HUES6 (cell line): ENCODE measurements around the gene FOSL2.

Experiments used
- H3K27ac ChIP-seq: 2 replicates; pipeline ENCODE4 v1.7.0; 2013; ENCODE audit warnings: low read depth, mild to moderate bottlenecking, low read length, inconsistent platforms
- H3K27me3 ChIP-seq: 2 replicates; pipeline ENCODE4 v1.6.1; 2013; ENCODE audit warnings: low read length; ENCODE audit not compliant: control insufficient read depth, insufficient read depth
- H3K36me3 ChIP-seq: 2 replicates; pipeline ENCODE4 v1.6.1; 2013; ENCODE audit warnings: low read length; ENCODE audit not compliant: control insufficient read depth, insufficient read depth
- H3K4me1 ChIP-seq: 2 replicates; pipeline ENCODE4 v1.6.1; 2013; ENCODE audit warnings: low read length; ENCODE audit not compliant: control insufficient read depth, insufficient read depth
- H3K4me3 ChIP-seq: 2 replicates; pipeline ENCODE4 v1.5.1; 2013; ENCODE audit warnings: low read depth, low read length
- H3K9ac ChIP-seq: one replicate; pipeline ENCODE4 v1.6.1; 2013; ENCODE audit warnings: mild to moderate bottlenecking, low read length
- H3K9me3 ChIP-seq: 2 replicates; pipeline ENCODE4 v1.6.1; 2013; ENCODE audit warnings: low read depth, low read length; ENCODE audit not compliant: control insufficient read depth, insufficient read depth

Gene FOSL2

DNA sequence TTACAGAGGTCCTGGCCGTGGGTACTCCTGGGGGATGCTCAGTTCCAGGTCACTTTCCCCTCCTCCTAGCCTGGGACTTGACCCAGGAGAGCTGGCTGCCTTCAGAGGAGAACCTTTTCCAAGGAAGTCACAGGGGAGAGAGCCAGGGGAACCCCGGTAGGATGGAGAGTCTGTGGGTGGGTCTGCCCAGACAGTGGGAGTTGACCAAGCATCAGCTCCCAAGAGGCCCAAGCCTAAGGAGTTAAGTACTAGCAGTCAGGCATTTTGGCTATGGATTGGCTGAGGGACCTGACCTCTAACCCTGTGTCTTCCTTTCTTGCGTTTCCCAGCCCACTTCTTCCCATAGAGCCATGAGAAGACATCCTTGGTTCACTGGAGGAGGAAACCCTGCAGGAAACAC, 54.4 kb downstream of the FOSL2 start:
- H3K9me3 ChIP-seq: no peaks in the 10 kb centered on the region
- no peak overlapping the region for H3K9ac ChIP-seq
- H3K27me3 ChIP-seq: no peaks in the 10 kb centered on the region
- H3K4me1 ChIP-seq: peaks cover 12% of the 10 kb centered on the region; the same call in 1 of the 2 replicates
- H3K36me3 ChIP-seq: no peaks in the 10 kb centered on the region
- no peak overlapping the region for H3K4me3 ChIP-seq
- no peak overlapping the region for H3K27ac ChIP-seq

DNA sequence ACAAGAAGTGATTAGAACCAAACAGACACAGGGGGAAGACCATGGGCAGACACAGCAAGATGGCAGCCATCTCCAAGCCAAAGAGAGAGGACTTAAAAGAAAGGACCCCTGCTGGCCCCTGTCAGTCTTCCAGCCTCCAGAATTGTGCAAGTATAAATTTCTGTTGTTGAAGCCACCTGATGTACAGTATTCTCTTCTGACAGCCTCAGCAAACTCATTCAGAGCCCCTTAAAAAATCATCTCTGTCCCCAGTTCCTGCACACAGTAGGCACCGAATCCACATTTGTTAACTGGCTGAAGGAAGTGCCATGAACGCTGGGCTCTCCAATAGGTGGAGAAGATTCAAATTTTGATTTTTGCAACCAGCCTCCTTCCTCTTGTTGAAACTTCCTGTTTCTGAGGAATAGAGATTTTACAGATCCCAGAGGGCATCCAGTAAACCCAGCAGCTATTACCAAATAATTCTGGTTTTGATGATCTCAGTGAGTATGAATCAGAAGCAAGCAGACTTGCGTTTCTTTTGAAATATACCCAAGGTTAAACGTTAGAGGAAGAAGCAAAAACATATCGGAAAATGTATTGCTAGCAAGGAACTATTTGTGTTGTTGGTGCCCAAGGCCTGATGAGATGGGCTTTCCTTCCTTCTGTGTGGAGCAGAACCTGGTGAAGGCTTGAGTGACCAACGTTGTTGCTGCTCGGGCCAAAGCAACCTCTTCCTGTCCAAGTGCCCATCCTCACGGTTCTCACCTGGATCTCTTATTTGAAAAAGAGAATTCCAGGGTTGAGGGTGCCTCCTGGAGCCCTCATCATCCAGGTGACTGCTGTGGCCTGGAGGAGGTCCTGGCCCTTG, 55.5 kb downstream of the FOSL2 start:
- Histone ChIP-seq H3K9ac (no peak overlapping the region), H3K27me3 (no peaks in the 10 kb centered on the region), H3K9me3 (no peaks in the 10 kb centered on the region), H3K27ac (no peak overlapping the region), H3K4me1 (peaks cover 18% of the 10 kb centered on the region; the same call in 1 of the 2 replicates), H3K4me3 (no peak overlapping the region), H3K36me3 (no peaks in the 10 kb centered on the region)

DNA sequence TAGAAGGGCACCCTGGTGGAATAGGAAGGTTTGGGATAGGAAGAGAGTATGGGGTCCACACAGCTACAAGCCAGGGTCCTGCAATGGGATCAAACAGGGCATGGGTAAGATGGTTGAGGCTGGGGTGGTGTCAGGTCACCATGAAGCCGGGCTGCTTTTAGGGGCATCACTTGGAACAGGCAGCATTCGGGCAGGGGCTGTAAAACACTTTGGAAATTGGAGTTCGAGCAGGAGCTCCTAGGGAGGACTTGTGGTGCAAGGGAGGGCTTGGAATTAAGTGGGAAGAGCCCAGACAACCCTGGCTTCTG, 56.1 kb downstream of the FOSL2 start:
- Histone ChIP-seq H3K9me3 (no peaks in the 10 kb centered on the region), H3K36me3 (no peaks in the 10 kb centered on the region), H3K9ac (no peak overlapping the region), H3K27me3 (no peaks in the 10 kb centered on the region), H3K27ac (no peak overlapping the region), H3K4me1 (peaks cover 18% of the 10 kb centered on the region; the same call in 1 of the 2 replicates), H3K4me3 (no peak overlapping the region)

DNA sequence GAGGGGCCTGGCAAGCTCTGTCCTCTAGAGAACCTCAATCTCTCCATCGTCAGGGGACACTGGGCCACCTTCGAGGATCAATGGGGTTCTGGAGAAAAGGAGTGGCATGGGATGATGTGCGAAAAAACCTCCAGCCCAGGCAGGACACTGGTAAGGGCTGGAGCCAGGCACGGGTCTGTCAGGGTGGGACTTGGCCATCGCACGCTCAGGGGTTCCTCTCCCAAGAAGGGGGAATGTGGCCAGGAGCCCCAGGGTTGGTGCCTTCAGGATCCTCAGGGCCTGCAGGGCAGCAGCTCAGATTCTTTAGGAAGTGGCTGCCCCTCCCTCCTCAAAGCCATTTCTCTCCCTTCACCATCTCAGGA, 56.4 kb downstream of the FOSL2 start:
- Histone ChIP-seq H3K27me3 (no peaks in the 10 kb centered on the region), H3K4me3 (no peak overlapping the region), H3K36me3 (no peaks in the 10 kb centered on the region), H3K4me1 (peaks cover 18% of the 10 kb centered on the region; the same call in 1 of the 2 replicates), H3K27ac (no peak overlapping the region), H3K9me3 (no peaks in the 10 kb centered on the region), H3K9ac (no peak overlapping the region)

DNA sequence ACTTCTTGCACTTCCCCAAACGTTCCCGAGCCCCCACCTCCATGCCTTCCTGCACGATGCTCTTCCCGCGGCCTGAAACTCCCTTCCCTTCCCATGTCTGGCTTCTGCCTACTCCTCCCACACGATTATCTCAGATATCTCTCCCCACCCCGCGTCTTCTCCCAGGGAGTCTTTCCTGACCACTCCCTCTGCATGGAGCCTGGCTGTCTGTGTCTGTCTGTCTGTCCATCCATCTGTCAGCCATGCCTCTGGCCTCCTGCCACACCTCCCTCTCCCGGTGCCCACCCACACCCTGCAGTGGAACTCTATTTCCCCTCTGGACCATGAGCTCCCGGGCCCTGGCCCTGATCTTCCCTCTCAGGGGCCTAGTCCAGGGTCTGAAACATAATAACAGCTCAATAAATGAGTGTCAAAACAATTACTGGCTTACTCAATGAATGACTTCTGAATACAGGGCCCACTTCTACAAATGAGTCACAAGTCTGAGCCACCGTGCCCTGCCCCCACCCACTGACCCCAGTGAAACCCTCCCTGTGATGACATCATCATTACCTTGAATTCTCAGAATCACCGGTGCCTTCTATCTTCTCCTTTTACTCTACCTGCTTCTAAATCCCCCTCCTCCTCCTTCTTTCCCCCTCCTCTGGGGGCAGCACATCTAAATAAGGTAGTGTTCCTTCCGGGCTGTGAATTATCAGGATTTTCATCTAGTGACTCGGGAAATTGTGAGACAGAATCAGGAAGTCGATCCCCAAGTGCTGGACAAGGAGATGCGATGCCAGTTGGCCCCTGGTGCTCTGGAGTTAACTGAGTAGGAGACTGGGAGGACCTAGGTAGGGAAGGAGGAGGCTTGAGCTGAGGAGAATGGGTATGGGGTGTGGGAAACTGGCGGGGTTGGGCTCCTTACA, 57.1 kb downstream of the FOSL2 start:
- Histone ChIP-seq H3K4me1 (peaks cover 18% of the 10 kb centered on the region; the same call in 1 of the 2 replicates), H3K9me3 (no peaks in the 10 kb centered on the region), H3K27me3 (no peaks in the 10 kb centered on the region), H3K4me3 (no peak overlapping the region), H3K27ac (no peak overlapping the region), H3K36me3 (no peaks in the 10 kb centered on the region), H3K9ac (no peak overlapping the region)

DNA sequence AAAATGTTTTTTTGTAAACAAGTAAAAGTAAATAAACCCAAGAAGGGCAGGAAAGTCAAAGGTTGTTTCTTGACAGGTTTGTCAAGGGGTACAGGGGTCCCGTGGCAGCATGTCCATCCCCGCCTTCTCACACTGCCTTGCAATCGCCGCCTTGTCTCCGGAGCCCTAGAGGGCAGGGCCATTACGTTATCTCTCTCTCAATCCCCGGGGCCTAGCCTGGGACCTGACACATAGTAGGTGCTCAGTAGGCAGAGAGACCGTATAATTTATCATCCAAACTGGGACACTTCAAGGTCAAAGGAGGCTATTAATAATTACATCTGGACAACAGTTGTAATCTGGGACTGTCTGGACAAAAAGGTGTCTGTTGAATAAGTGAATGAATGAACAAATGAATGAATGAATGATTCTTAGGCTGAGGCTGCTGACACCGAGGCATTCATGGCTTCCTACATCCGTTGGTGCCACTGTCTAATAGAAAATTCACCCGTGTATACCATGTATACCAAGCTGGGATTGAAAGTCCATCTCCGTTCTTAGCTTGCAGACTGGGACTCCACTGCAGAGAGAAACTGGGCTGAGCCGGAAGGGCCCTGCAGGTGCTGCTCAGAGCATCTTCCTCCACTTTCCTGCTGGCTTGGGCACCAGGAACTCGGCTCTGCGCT, 58.4 kb downstream of the FOSL2 start:
- Histone ChIP-seq H3K27ac (no peak overlapping the region), H3K4me3 (no peak overlapping the region), H3K9me3 (no peaks in the 10 kb centered on the region), H3K4me1 (peaks cover 18% of the 10 kb centered on the region; the same call in 1 of the 2 replicates), H3K36me3 (no peaks in the 10 kb centered on the region), H3K27me3 (no peaks in the 10 kb centered on the region), H3K9ac (no peak overlapping the region)

DNA sequence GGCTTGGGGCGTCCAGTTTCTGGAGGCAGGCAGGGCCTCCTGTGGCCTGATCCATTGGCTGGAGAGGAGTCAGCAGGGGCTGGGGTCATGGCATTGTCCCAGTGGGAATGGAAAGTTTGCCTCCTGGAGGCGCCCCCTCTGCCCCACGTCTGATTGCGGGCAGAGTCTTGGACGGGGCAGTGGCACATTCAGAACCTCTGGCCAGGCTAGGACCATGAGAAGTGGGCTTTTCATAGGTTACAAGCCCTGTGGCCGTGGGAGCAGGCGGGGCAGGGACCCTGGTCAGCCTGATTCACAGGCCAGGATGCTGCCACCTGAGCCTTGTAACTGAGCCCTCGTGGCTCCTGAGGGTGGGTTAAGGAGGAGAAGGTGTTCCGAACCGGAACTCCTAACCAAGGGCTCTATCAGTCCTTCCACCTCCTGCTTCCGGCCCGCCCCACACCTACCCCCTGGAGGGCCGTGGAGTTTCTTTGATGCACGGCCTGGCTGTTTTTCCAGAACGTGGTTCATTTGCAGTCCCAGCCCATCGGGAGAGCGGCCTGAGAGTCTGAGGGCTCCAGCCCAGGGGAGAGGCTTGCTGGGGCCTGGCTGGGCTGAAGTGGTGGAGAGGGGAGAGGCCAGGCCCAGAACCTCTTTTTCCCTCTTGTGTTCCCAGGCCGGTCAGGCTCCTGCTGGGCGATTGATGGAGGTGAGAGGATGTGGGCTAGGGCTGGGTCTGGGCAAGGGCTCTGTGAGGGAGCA, 59.3 kb downstream of the FOSL2 start:
- H3K27me3 ChIP-seq: no peaks in the 10 kb centered on the region
- no peak overlapping the region for H3K4me3 ChIP-seq
- no peaks in the 10 kb centered on the region for H3K9me3 ChIP-seq
- H3K27ac ChIP-seq: no peak overlapping the region
- peaks cover 18% of the 10 kb centered on the region; the same call in 1 of the 2 replicates for H3K4me1 ChIP-seq
- no peaks in the 10 kb centered on the region for H3K36me3 ChIP-seq
- H3K9ac ChIP-seq: no peak overlapping the region

DNA sequence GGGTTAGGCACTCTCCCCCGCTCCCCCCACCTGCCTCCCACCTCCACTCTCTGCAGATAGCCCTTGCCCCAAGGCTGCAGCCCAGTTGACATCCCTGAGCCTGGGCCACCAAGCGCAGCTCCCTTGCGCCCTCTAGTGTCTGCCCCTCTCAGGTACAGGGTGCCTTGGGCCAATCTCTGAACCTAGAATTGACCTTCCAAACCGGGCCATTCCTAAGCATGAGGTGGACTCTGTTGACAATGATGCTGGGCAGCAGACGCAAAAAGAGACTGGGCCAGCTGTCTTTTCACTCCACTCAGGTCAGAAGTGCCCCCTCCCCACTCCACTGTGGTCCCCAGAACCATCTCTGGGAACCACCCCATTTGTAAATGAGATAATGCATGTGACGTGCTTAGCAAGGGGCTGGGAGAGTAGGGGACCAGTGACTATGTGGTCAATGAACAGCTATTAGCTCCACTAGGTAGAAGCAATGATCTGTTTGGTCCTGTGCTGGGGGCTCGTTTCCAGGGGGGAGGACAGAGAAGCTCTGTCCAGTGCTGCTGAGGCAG, 60.0 kb downstream of the FOSL2 start:
- no peak overlapping the region for H3K27ac ChIP-seq
- H3K9ac ChIP-seq: no peak overlapping the region
- H3K9me3 ChIP-seq: no peaks in the 10 kb centered on the region
- no peaks in the 10 kb centered on the region for H3K36me3 ChIP-seq
- H3K27me3 ChIP-seq: no peaks in the 10 kb centered on the region
- no peak overlapping the region for H3K4me3 ChIP-seq
- peaks cover 18% of the 10 kb centered on the region; the same call in 1 of the 2 replicates for H3K4me1 ChIP-seq

DNA sequence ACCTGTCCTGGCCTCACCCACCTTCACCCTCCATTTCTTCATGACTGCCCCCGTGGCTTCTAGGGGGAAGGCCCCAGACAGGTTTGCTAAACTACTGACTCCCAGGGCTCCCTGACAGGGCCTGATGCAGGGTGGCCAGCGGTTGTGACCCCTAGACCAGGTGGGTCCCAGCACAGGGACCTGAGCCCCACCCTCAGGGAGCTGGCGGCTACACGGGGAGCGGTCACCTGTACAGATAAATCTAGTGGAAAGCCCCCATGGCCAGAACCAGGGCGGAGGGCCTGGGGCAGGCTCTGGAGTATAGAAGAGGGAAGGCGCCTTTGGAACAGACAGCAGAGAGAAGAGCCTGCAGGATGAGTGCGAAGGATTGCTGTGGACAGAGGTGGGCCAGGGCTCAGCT, 60.7 kb downstream of the FOSL2 start:
- Histone ChIP-seq H3K4me1 (peaks cover 18% of the 10 kb centered on the region; the same call in 1 of the 2 replicates), H3K27ac (no peak overlapping the region), H3K36me3 (no peaks in the 10 kb centered on the region), H3K9me3 (no peaks in the 10 kb centered on the region), H3K27me3 (no peaks in the 10 kb centered on the region), H3K9ac (no peak overlapping the region), H3K4me3 (no peak overlapping the region)
